ENCODE data around the gene NKPD1.

NKPD1 gene, protein sequence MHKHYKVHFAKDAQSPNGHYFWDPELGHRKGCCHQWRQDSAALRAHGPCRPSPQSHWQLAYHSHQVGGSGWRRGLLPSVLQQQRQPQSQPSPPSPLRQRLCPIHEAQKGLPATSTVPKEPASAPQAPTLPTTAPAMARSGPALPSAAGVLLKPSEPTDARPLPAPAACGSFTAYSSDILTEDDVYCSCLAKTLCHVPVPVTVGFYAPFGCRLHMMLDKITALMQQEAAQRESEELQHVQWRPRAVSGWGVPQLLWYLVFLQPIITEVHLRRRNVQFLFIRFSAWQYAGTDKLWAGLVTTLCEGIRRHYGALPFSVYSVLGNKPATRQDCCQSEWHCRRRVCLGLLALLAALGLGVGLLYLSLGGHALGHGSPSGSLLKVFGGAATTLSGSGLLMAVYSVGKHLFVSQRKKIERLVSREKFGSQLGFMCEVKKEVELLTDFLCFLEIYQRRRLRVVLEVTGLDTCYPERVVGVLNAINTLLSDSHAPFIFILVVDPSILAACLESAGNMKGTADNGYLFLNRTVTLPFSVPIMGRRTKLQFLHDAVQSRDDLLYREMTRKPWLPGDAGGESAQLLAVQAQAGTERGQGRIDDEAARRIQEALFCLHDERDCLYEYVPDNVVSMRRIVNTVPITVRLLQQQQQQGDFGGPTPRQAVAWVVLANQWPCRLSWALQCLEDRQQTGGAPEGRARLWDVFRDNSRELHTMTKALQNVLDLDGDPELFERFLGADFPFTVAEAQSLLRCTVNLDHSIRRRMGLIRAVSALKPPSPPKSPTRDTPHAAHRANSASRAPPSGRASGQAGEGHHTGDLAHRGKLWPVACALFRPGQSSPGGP

DNA sequence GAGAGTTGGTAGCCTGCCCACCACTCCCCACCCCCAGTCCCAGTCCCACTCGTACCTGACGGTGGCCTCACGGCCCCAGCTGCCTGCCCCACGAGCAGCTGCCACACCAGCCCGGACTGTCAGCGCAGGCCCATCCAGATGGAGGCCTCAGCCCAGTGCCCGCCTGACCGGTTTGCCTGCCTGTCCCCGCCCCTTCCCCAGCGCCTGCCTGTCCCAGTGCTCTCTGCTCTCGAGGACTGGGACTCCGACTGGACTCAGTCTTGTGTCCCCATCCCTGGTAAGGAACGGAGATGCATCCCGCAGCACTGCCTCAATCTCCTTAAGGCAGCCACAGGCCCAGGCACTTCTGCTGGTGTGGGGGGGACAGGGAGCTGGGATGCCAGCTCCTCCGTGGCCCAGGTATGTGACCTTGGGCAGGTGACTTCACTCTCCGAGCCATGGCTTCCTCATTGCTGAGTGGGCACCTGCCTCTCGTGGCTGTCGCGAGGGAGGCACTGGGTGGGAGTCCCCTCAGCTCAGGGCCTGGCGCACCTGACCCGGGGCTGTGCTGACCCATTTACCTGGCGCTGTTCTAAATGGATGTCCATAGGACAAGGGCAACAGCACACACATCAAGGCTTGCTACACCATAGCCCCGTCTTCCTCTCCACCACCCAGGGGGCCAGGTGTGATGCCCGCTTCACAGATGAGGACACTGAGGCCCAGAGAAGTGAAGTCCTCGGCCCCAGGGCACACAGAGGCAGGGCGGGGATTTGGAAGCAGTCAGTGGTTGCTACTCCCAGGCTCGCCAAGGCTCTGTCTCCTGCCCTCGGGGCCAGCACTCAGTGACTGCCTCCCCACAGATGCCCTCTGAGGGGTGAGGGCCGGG lies at the start of gene NKPD1:
NKPD1 (minus strand) TSS at position 113 of the 868 bp plus-strand sequence. CDS start 832 bp downstream, outside the sequence.
- no peak for DNase-seq

DNA sequence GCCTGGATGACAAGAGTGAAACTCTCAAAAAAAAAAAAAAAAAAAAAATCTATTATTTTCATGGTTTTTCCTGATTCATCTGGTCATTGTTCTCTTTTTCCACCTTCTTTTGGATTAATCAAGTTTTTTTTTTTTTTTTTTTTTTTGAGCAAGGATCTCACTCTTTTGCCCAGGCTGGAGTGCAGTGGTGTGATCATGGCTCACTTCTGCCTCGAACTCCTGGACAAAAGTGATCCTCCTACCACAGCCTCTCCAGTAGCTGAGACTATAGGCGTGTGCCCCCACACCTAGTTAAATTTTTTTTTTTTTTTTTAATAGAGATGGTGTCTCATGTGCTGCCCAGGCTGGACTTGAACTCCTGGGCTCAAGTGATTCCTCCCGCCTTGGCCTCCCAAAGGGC lies 45.5 kb upstream of the NKPD1 start:
- DNase-seq: no peak

DNA sequence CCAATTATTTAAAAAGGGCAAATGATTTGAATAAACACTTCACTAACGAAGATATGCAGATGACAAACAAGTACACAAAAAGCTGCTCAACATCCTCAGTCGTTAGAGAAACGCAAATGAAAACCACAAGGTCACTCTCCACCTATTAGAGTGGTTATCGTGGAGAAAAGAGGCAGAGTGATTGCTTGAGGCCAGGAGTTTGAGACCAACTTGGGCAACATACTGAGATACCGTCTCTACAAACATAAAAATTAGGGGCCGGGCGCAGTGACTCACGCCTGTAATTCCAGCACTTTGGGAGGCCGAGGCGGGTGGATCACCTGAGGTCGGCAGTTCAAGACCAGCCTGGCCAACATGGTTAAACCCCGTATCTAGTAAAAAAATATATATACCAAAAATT lies 45.0 kb upstream of the NKPD1 start:
- DNase-seq: no peak

DNA sequence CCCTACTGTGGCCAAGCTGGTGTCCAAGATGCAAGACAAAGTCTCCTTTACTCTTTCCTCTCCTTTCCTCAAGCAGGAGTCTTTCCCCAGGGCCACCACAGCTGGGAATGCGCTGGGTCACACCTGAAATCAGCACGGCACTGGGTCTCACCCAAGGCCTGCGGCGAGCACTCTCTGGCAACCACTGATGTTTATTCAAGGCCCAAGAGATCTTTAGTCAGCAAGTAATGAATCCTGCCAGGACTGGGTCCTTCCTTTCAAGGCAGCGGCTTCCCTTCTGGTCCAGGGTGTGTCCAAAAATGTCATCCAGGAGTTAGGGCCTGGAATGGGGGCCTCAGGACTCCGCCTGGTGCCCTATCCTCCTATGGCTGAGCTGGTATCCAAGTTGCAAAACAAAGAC lies 41.9 kb upstream of the NKPD1 start:
- DNase-seq: no peak

DNA sequence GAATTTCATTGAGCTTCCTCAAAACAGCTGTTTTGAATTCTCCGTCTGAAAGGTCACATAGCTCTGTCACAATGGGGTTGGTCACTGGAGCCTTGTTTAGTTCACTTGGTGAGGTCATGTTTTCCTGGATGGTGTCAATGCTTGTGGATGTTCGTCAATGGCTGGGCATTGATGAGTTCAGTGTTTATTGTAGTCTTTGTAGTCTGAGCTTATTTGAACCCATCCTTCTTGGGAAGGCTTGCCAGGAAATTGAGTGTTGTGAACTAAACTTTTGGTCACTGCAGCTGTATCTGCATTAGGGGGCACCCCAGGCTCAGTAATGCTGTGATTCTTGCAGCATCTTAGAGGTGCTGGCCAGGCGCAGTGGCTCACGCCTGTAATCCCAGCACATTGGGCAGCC lies 39.8 kb upstream of the NKPD1 start:
- peak; percentile 3 for DNase-seq

DNA sequence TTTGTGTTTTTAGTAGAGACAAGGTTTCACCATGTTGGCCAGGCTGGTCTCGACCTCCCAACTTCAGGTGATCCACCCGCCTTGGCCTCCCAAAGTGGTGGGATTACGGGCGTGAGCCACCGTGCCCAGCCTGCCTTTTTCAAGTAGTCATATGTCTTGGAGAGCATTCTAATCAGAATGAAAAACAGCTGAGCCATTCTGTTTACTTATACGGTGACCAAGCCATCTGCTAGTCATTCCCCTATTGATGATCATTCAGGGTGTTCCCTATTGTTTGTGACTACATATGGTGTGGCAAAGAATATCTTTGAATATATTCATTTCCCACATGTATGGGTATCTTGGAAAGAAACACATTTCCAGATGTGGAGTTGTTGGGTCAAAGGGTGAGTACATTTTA lies 35.0 kb upstream of the NKPD1 start:
- DNase-seq: no peak

DNA sequence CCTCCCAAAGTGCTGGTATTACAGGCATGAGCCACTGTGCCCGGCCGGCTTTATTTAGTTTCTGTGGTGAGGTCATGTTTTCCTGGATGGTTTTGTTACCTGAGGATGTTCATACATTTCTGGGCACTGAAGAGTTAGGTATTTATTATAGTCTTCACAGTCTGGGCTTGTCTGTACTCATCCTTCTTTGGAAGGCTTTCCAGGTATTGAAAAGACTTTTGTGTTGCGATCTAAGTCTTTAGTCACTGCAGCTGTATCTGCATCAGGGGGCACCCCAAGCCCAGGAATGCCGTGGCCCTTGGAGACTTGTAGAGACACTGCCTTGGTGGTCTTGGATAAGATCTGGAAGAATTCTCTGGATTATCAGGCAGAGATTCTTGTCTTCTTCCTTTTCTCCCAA lies 30.6 kb upstream of the NKPD1 start:
- no peak for DNase-seq

DNA sequence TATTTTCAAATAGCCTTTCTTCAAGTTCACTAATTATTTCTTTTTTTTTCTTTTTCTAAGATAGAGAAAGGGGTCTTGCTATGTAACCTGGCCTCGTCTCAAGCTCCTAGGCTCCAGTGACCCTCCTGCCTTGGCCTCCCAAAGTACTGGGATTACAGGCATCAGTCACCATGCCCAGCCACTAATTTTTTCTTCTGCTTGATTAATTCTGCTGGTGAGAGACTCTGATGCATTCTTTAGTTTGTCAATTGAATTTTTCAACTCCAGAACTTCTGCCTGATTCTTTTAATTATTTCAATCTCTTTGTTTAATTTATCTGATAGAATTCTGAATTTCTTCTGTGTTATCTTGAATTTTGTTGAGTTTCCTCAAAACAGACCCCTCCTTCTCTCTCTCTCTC lies 29.2 kb upstream of the NKPD1 start:
- no peak for DNase-seq

DNA sequence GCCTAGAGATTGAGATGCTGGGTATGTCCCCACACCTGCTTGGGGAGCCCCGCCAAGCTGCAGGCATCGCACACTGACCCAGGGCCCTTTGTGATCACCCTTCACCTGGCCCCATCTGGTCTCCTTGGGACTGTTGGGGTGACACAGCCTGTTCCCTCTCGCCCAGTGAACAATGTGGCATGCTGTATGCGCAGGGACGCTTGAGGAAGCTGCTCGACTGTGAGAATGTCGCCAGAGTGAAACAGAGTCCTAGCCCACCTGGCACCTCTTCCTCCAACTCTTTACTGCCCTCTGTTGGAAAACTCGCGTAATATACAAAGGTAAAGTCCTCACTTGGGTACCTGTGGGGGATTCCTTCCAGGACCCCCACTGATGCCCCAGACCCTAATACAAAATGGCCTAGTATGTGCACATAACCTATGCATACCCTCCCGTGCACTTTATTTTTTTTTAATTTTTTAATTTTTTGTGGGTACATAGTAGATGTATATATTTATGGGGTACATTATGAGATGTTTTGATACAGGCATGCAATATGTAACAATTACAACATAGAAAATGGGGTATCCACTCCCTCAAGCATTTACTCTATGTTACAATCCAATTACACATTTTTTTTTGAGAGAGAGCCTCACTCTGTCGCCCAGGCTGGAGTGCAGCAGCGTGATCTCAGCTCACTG lies 26.8 kb upstream of the NKPD1 start:
- DNase-seq: peak; percentile 37

DNA sequence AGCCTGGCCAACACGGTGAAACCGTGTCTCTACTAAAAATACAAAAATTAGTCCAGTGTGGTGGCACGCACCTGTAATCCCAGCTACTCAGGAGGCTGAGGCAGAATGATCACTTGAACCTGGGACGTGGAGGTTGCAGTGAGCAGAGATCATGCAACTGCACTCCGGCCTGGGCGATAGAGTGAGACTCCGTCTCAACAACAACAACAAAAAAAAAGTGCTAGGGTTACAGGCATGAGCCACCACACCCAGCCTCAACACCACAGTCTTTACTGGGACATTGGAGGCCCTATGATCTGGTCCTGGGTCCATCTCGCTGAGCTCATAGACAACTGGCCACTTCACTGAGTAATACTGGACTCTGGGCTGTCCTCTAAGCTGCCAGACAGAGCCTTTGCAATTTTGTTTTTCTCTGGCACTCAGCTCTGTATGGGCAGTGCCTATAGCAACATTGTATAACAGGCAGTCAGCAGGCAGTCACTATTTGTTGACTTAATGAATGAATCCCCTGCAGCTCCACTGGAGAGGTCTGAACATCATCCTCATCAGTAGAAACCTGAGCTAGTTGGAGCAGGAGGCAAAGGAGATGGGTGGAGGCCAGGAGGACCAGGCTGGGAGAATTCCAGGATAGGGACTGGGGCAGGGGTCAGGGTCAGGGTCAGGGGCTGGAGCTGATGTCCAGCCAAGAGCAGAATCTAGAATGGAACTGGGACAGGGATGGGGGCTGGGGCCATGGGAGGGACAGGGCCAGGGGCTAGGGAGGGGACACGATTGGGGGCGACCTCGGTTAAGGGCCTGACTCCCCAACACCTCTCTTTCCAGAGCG lies 25.9 kb upstream of the NKPD1 start:
- peak; percentile 19 for DNase-seq

DNA sequence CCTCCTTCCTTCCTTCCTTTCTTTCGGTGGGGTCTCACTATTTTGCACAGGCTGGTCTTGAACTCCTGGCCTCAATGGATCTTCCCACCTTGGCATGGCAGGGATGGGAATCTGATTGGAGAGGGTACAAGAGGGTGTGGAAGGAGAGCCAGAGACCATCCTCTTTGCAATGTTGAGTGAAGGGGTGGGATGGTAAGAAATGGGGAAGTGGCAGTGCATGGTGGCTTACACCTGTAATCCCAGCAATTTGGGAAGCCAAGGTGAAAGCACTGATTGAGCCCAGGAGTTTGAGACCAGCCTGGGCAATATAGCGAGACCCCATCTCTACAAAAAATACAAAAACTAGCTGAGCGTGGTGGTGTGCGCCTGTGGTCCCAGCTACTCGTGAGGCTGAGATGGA lies 23.3 kb upstream of the NKPD1 start:
- DNase-seq: no peak

DNA sequence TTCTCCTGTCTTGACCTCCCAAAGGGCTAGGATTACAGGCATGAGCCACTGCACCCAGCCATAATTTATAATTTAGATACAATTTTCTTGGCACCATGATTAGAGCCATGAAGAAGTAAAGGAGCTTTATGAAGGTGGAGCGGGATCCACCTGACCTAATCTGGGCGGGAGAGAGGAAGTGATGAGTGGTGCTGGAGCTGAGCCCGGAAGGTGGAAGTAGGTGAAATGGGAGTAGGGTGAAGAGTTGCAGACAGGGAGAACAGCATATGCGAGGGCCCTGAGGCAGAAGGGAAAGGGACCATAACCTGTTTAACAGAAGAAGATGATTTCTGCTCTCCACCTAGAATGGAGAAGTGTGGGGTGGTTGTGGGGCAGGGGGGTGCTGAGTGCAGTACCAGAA lies 22.0 kb upstream of the NKPD1 start:
- DNase-seq: no peak

DNA sequence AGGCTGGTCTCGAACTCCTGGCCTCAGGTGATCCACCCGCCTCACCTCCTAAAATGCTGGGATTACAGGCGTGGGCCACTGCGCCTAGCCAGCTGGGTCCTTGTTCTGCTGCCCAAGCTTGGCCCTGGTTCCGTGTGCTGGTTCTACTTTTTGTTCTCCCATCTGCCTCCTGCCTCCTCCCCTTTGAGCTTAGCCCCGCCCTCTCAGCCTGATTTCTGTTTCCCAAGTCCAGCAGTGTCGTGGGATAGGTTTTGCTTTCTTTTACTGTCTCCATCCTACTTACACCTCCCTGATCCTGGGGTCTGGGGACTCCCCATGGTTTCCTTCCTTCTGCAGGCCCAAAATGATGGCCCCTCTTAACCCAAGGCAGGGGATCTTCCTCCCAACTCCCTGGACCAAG lies 20.2 kb upstream of the NKPD1 start:
- no peak for DNase-seq

DNA sequence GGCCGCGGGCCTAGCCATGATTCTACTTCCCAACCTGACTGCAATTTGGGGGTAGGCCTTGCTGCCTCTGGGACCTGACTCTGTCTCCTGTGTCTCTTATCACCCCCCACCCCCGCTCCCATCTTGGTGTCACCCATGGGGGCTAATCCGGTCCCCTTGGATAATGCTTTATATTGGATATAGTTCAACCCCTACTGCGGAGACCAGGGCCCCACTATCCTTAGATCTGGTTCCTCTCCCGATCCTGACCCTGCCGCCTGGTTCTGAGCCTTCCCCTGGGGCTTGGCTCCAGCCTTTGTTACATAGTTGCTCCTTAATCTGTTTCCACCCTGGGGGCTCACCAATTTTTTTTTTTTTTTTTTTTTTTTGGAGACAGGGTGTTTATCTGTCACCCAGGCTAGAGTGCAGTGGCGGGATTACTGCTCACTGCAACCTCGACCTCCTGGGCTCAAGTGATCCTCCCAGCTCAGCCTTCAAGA lies 19.1 kb upstream of the NKPD1 start:
- DNase-seq: no peak

DNA sequence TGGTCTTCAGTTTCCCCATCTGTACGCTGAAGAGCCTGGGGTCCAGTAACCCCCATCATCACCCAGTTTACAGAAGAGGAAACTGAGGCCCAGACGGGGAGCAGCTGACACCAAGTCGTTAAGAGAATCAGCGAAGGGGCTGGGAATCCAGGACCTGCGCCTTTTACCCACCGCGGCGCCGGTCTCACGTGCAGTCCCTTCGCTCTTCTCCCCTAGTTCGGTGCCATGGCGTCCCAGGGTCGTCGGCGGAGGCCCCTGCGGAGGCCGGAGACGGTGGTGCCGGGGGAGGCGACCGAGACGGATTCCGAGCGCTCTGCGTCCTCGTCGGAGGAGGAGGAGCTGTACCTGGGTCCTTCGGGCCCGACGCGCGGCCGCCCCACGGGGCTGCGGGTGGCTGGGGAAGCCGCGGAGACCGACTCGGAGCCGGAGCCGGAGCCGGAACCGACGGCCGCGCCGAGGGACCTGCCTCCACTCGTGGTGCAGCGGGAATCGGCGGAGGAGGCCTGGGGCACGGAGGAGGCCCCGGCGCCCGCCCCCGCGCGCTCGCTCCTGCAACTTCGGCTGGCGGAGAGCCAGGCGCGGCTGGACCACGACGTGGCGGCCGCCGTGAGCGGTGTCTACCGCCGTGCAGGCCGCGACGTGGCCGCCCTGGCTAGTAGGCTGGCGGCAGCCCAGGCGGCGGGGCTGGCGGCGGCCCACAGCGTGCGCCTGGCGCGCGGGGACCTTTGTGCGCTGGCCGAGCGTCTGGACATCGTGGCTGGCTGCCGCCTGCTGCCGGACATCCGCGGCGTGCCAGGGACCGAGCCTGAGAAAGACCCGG lies 18.5 kb upstream of the NKPD1 start:
- no peak for DNase-seq

DNA sequence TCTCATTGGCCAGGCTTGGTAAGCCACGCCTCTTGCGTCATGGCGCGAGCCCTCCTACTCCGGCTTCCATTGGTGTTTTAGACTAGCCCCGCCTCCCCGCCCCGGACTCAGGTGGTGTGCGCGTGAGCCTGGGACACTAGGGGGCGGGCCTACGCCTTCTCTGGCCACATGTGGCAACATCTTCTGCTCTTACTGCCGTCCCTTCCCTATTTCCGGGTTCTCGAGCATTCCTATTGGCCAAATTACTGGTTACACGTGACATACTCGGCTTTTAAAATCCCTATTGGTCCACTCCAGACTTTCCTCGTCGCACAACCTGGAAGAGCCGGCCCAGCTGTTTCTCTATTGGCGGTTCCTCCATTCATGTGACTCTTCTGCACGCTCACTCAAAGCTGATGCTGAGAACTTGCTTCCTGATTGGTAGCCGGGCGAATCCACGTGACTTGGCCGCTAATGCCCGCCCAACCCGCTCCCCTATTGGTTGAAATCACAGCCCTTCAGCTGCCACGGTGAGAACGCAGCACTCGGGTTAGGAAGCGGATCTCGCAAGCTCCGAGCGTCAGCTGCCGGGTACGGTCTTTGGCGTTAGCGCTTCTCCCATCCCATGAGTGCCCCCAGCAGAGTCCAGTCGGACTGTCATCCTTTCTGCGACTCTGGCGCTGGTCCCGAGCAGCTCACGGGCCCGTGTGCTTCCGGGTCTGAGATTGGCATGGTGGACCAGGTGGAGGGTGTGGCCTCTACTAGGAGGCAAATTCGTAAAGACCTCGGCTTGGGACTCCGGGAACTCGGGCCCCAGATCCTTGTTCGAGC lies 17.7 kb upstream of the NKPD1 start, which contains the start of gene BLOC1S3:
BLOC1S3 (plus strand) TSS at position 523 of the 810 bp plus-strand sequence. CDS start 513 bp downstream, outside the sequence.
- DNase-seq: peak; percentile 100

DNA sequence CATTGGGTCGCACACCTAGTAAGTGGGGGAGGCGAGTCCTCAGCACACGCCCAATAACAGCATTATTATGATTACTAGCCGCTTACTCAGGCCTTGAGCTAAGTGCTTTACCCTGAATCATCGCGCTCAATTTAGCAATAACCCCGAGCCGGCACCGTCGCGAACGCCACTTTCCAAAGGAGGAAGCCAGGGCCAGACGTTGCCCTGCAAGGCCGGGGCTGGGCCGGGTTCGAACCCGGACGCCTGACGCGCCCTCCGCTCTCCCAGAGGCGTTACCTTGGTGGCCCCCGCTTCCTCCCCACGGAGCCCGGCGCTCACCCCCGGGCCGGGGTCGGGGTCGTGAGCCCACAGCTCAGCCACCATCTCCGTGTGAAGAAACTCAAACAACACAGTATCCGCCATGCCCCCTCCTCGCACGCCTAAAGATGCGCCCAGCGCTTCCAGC lies 17.1 kb upstream of the NKPD1 start, which contains the start of gene TRAPPC6A:
TRAPPC6A (minus strand) TSS at position 421 of the 445 bp plus-strand sequence; CDS start at position 402, 19 bp downstream.
- no peak for DNase-seq

DNA sequence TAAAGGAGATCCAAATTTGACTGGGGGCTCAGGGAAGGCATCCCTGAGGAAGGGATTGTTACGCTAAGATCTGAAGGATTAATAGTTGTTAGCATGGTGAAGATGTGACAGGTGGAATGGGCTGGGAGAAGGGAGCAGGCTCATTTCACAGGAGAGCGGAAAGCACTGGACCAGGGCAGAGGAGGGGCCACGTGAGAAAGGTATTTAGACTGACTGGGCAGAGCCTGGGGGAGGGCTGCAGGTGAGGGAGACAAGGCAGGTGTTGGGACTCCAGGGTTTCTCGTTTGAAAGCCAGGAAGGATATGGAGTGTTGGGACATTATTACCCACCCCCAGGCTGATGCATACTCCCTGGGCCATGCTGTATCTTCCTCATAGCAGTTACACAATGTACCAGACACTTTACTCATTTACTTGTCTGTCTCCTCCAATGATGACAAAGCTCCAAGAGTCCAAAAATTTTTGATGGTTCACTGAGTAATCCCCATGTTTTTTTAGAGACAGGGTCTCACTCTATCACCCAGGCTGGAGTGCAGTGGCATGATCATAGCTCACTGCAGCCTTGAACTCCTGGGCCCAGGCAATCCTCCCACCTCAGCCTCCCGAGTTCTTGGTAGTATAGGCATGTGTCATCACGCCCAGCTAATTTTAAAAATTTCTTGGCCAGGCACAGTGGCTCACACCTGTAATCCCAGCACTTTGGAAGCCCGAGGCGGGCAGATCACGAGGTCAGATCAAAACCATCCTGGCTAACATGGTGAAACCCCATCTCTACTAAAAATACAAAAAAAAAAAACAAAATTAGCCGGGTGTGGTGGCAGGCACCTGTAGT lies 14.9 kb upstream of the NKPD1 start:
- no peak for DNase-seq
